Fibroblast of pulmonary artery (primary cell): ENCODE measurements around the gene EZH1.
A peak's percentile ranks its signal among the peaks of the same experiment; 100 is the strongest.

Experiments
- DNase-seq: peaks from one replicate; pipeline ENCODE4 v3.0.0-alpha.2; 2010; ENCODE audit warnings: low read depth
- H3K4me3 ChIP-seq: replicated peaks from 2 replicates; pipeline ENCODE4 v1.5.1; 2011; ENCODE audit warnings: low read depth, mild to moderate bottlenecking, control low read depth, low read length, moderate library complexity
- CTCF ChIP-seq: IDR thresholded peaks from 2 replicates; pipeline ENCODE4 v1.5.1; 2011; ENCODE audit warnings: mild to moderate bottlenecking, control low read depth, low read length, inconsistent platforms; ENCODE audit errors: missing control alignments

The EZH1 gene

GRCh38 chr17:42655528-42655927 is 89.3 kb downstream of the EZH1 start:
- TF ChIP-seq CTCF = no peak
- no peak overlapping the region for H3K4me3 ChIP-seq
- no peak for DNase-seq

- peak overlapping the region; percentile 39 for H3K4me3 ChIP-seq
- TF ChIP-seq CTCF = no peak
- peak; percentile 70 for DNase-seq
Observed at GRCh38 chr17:42653179-42654124, 91.4 kb downstream of the EZH1 start.

- H3K4me3 ChIP-seq = no peak overlapping the region
- DNase-seq = no peak
- no peak for TF ChIP-seq CTCF
Observed at GRCh38 chr17:42651392-42651791, 93.4 kb downstream of the EZH1 start.
